NB4 (cell line): ENCODE data around the gene MOB2.

ENCODE experiments used
- CTCF ChIP-seq: IDR thresholded peaks from one replicate; pipeline ENCODE4 v1.5.1; 2012; ENCODE audit warnings: low read depth, low read length
- POLR2A ChIP-seq: IDR thresholded peaks from 2 replicates; pipeline ENCODE4 v1.6.1; 2011; ENCODE audit warnings: mild to moderate bottlenecking; ENCODE audit not compliant: insufficient read length; ENCODE audit errors: extremely low read depth

DNA sequence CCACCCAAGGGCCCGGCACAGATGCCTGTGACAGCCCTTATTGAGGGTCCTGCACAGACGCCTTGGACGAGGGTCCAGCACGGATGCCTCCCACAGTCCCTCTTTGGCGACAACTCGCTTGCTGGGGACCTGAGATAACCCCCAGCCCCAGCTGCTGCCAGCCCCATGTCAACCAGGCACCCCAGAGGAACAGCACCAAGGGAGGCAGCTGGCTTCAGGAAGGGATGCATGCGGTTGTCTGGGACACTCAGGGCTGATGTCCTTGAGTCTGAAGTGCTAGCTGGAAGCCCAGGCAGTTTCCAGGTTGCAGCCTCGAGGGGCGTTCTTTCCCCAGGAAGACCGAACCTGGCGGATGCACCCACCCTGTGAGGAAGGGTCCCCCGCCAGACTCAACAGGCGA, 33.8 kb downstream of the MOB2 start:
- no peak for TF ChIP-seq POLR2A
- TF ChIP-seq CTCF, result no peak
